GM21381 (cell line): ENCODE measurements around the gene KL.

ENCODE experiments used
- ATAC-seq: cut with Tn5 transposase; IDR thresholded peaks from one replicate; pipeline ENCODE4 v1.9.1; 2021; ENCODE audit warnings: mild to moderate bottlenecking, moderate library complexity; ENCODE audit not compliant: unreplicated experiment

The KL gene

DNA sequence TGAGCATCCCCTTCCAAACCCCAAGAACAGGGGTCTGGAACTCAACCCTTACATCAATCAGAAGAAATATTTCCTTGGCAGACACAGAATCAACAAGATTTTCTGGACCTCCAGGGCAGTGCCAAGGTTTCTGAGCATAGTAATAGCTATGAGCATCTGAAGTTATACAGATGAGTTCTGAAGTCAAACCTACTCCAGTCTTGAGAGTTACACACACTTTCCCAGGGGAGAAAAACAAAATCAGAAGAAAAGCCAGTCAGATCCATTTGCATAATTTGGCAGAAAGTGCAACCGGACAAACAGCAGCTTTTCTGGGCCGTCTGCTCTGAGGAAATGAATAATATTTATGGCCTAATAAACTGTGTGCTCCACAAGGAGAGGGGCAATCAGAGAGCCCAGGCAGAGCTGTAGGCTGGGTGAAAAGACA, 93.1 kb downstream of the KL start:
- no peak for ATAC-seq

DNA sequence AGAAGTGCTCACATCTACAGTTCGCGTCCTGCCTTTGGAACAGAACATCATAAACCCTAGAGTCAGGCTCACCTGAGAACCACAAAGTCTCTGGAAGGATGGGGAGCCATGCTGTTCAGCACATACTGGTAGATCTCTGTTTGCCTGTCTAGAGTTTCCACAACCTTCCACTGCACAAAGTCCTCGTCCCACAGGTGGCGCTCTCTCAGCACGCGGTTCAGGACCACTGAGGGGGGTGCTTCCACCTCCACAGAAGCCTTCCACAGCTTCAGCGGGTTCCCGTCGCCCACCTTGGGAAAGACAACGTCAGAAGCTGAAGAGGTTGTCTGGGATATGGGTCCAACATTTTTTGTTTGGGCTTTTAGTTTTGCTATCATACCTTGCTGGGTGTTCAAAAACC, 93.6 kb downstream of the KL start:
- no peak for ATAC-seq

DNA sequence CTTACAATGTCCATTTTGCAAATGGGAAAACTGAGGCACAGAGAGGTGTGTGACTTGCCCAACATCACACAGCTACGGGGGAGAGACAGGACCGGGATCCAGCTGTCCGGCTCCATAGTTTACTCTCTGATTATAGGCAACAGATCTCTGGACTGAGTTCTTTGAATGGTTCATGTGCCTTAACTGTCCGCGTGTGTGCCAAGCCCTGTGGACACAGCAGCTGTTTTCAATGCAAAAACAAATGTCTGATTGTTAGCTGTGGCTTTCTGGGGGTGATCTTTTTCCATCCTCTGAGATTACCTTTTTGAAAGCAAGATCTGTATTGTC, 94.1 kb downstream of the KL start:
- ATAC-seq = no peak

DNA sequence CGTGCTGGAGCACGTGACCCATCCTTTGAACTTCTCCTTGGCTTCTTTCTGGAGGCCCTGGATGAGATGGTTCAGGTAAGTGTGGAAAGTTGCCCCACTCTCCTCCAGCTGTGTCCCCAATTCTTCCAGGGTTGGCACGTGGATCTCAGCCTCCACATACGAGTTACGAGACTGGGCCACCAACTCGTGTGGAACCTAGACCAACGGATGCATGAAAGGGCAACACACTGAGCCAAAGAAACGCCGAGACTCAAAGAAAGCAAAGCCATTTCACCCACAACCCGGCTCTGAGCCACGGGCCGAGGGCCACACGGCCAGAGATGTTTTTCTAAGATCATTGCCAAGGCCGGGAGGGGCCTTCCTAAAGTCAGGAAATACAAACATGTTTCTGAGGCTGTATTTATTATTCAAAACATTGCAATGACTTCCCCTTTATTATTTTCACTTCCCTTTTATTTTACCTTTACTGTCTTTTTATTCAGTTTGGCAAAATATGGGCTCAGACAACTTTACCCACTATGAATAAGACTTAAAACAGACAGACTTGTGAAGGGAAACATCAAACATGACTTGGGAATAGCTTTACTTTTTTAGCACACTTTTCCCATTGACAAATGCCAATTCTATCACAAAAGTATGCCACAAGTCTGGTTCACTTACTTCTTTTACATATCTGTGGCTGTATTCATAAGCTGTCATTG, 94.6 kb downstream of the KL start:
- no peak for ATAC-seq

DNA sequence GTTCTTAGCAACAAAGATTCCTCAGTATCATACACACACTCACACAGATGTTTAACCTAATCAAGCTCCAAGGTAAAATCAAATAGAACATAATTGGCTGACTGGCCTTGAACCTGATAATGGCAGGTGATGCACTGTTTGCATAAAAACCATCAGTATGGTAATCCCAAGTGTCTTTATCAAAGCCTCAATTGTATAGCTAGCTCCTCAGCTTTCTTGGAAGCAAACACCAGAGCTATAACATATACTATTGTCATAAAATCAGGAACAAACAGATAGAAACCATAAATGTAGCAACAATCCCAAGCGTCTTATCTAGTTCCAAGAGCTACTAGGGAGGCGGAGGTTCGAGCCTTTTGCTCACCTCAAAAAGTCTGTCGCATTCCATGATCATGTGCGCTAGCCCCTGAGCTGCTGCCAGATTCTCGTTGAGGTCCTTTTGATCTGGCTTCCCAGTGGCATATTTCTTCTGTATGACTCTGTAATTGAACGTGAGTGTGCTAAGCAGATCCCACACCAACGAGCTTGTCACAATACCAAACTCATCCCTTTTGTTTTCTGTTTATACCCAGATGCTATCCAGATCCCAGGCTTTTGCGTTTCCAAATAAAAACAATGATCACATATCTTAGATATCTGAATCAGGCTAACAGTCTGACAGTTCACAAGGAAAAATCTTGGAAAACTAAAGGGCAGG, 95.3 kb downstream of the KL start:
- no peak for ATAC-seq

DNA sequence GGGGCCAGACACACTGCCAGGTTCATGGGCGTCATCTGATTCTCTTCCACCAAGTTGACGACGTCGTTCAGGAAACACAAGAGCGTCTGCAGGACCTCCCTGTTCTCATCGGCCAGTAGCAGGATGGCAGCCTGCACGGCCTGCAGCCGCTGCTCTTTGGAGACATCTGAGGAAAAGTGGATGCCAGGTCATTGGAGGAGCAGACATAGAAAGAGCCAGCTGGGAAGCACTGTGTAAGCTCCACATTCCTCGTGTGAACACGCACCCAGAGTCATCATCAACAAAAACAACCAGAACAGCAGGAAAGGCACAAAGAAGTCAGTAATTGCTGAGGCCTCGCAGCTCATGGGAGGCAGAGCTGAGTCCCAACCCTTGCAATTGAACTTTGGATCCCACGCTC, 96.5 kb downstream of the KL start:
- no peak for ATAC-seq

DNA sequence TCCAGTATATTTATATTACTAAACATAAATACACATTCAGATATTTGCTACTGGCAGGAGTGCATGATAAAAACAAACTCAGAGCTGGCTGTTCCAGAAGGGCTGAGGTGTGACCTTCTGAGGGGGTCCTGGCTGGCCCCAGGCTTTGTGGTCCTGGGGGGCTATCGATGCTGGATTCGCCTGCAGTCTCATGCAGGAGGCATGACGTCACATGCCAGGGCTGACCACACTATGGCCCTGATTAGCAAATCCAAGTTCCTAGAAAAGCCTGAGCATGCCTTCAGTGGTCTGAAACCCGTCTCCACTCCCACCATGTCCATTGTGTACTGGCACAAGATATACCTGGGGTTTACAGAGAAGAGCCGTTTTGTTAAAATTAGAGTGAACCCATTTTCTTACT, 97.9 kb downstream of the KL start:
- no peak for ATAC-seq

DNA sequence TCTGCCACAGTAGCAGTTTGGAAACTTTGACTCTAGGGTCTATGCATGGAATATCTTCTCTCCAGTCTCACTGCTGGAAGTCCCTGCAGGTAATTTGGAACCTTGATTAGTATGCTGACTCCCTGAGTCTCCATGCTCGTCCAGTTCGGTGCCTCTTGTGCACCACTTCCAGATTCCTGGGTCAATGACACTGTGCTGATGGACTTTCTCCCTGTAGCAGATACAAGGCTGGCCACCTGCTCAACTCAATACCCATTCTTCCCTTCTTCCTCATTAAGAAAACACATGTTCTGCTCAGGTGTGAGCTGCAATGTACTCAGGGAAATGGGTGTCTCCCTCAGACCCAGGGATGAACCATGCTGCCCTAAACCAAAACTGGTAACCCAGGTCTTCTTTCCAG, 99.1 kb downstream of the KL start:
- ATAC-seq = no peak
